GM12875 (cell line): Measurements from ENCODE around the gene UBAP2.

ENCODE experiments used
- H3K4me3 ChIP-seq: one replicate; pipeline ENCODE4 v1.5.1; 2011; ENCODE audit warnings: low read depth, low read length, control low read depth
- TF ChIP-seq, protein P1 (sequence below): IDR thresholded peaks from 2 replicates; pipeline ENCODE4 v1.5.1; 2011; ENCODE audit warnings: low read depth, mild to moderate bottlenecking, control low read depth, inconsistent platforms, low read length, moderate library complexity, borderline replicate concordance; ENCODE audit not compliant: insufficient read depth

Gene UBAP2

DNA sequence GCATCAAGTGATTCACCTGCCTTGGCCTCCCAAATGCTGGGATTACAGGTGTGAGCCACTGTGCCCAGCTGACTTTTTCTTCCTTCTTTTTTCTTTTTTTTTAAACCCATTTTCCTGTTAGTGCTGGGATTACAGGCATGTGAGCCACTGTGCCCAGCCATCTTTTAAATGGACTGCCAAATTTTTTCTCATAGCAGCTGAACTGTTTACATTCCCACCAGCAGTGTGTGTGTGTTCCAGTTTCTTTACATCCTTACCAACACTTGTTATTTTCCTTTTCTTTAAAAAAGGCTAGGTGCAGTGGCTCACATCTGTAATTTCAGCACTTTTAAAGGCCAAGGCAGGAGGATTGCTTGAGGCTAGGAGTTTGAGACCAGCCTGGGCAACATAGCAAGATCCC lies 154.8 kb downstream of the UBAP2 start:
- TF ChIP-seq, protein P1, sequence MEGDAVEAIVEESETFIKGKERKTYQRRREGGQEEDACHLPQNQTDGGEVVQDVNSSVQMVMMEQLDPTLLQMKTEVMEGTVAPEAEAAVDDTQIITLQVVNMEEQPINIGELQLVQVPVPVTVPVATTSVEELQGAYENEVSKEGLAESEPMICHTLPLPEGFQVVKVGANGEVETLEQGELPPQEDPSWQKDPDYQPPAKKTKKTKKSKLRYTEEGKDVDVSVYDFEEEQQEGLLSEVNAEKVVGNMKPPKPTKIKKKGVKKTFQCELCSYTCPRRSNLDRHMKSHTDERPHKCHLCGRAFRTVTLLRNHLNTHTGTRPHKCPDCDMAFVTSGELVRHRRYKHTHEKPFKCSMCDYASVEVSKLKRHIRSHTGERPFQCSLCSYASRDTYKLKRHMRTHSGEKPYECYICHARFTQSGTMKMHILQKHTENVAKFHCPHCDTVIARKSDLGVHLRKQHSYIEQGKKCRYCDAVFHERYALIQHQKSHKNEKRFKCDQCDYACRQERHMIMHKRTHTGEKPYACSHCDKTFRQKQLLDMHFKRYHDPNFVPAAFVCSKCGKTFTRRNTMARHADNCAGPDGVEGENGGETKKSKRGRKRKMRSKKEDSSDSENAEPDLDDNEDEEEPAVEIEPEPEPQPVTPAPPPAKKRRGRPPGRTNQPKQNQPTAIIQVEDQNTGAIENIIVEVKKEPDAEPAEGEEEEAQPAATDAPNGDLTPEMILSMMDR, result no peak
- H3K4me3 ChIP-seq, result no peak overlapping the region

DNA sequence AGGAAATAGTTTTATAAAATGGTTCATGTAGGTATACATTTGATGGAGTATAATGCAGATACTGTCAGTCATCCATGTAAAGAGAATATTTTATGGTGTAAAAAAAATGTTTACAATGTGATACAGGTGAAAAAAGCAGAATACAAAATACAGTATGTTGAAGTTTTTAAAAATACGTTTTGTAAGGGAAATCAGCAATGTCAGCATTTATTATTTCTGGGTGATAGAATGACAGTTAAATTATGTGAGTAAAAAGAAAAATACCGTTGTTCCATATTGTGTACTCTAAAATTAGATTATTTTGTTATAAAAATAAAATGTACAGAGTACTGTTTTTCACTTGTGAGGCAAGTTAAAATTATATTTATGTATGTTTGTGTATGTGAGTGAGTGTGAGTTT lies 162.7 kb downstream of the UBAP2 start:
- TF ChIP-seq, protein P1, result no peak
- no peak overlapping the region for H3K4me3 ChIP-seq

DNA sequence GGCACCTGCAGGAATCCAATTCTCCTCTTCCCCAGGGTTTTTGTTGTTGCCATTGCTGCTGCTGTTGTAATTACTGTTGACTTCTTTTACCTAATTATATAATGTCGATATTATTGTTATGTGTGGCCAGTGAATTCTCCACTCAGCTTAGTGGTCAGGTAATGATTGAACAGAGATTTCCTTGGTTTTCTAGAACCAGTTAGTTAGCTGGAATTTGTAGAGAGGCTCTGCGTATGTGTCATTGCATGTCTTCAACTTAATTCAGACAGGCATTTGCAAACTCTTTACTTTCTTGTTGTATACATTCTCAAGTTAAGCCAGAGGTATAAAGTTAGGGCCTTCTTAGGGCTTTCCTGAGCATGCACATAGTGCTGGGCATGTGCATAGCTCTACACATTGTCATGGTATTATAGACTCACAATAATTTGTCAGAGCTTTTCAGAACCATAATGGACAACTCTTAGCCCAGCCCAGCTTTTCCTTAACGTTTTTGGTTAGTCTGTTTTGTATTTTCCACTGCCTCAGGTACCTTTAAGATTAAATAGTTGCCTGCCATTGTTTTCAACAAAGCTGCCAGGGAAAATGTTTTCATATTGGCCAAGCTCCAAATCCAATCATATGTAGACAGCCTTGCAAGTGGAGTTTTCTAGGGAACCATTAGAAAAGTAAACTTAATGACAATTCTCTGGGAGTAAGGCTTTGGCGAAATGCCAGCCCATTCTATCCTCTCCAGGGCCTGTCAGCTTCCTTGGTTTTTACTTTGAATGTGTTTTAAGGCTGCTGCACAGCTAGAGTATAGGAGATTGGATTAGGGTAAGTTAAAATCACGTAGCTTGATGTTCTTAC lies 163.6 kb downstream of the UBAP2 start:
- H3K4me3 ChIP-seq, result no peak overlapping the region
- TF ChIP-seq, protein P1, result no peak

- H3K4me3 ChIP-seq, result no peak overlapping the region
- TF ChIP-seq, protein P1, result no peak
Observed at GRCh38 chr9:33881635-33882034, 167.1 kb downstream of the UBAP2 start.

- TF ChIP-seq, protein P1, result no peak
- no peak overlapping the region for H3K4me3 ChIP-seq
Observed at GRCh38 chr9:33880211-33881089, 168.2 kb downstream of the UBAP2 start.

- TF ChIP-seq, protein P1, result no peak
- H3K4me3 ChIP-seq, result no peak overlapping the region
Observed at GRCh38 chr9:33878691-33879366, 169.9 kb downstream of the UBAP2 start.
